IMR-90 (cell line): ENCODE measurements around the gene EVA1C. TPM values are rescaled to one million over a fixed set of nuclear protein-coding genes. Genes with fewer than 3 reads are reported as not detected.

ENCODE experiments used
- ATAC-seq: fragments of 200-7000 bp; cut with Tn5 transposase; 2 replicates; pipeline ENCODE4 v1.9.1; 2020; ENCODE audit warnings: low read depth, mild to moderate bottlenecking, moderate library complexity
- BruUV-seq: library from RNA; stranded (reverse); fragments of 400-500 nt; replicated peaks from 2 replicates; lab custom pipeline; 2021; lab: Mats Ljungman, UMichigan
- CTCF ChIA-PET: fragments of 300-600 bp; formaldehyde crosslinking; extraction: SDS; loops from one replicate; lab custom pipeline; 2021; ENCODE audit warnings: antibody characterized with exemption; lab: Yijun Ruan, JAX
- POLR2A ChIA-PET: fragments of 300-600 bp; sonication (Branson Sonifier 250); formaldehyde crosslinking; loops from one replicate; lab custom pipeline; 2022; ENCODE audit warnings: antibody characterized with exemption; ENCODE audit not compliant: unreplicated experiment; lab: Charles Lee
- DNase-seq: peaks from one replicate; pipeline ENCODE4 v3.0.0; 2013
- H2AFZ ChIP-seq: replicated peaks from 2 replicates; pipeline ENCODE3; 2013; ENCODE audit warnings: low read length, mild to moderate bottlenecking; ENCODE audit not compliant: poor library complexity
- H2AK5ac ChIP-seq: 2 replicates; pipeline ENCODE4 v1.6.1; 2013; ENCODE audit warnings: low read depth, low read length, inconsistent platforms
- H2AK9ac ChIP-seq: replicated peaks from 2 replicates; pipeline ENCODE3; 2013; ENCODE audit warnings: mild to moderate bottlenecking, low read depth, low read length, moderate library complexity; ENCODE audit not compliant: poor library complexity
- H2BK120ac ChIP-seq: 2 replicates; pipeline ENCODE4 v1.6.1; 2013; ENCODE audit warnings: low read depth, low read length, inconsistent platforms
- H2BK15ac ChIP-seq: 3 replicates; pipeline ENCODE4 v1.6.1; 2013; ENCODE audit warnings: low read depth, low read length, inconsistent platforms
- H2BK20ac ChIP-seq: 2 replicates; pipeline ENCODE4 v1.6.1; 2013; ENCODE audit warnings: low read depth, mild to moderate bottlenecking, inconsistent platforms, low read length, moderate library complexity
- H2BK5ac ChIP-seq: 2 replicates; pipeline ENCODE4 v1.6.1; 2013; ENCODE audit warnings: mild to moderate bottlenecking, low read depth, low read length, inconsistent platforms; ENCODE audit not compliant: poor library complexity, severe bottlenecking
- H3K14ac ChIP-seq: replicated peaks from 2 replicates; pipeline ENCODE4 v1.6.1; 2013; ENCODE audit warnings: low read depth, low read length, inconsistent platforms
- H3K18ac ChIP-seq: 2 replicates; pipeline ENCODE4 v1.6.1; 2013; ENCODE audit warnings: low read depth, low read length, control low read depth
- H3K23ac ChIP-seq: 2 replicates; pipeline ENCODE4 v1.6.1; 2013; ENCODE audit warnings: low read depth, low read length, inconsistent platforms
- H3K27ac ChIP-seq: 2 replicates; pipeline ENCODE4 v1.5.1; 2013; ENCODE audit warnings: mild to moderate bottlenecking, control low read depth, low read length; ENCODE audit not compliant: insufficient read depth
- H3K27me3 ChIP-seq: 2 replicates; pipeline ENCODE4 v1.6.1; 2013; ENCODE audit warnings: low read length; ENCODE audit not compliant: control insufficient read depth, insufficient read depth
- H3K36me3 ChIP-seq: 2 replicates; pipeline ENCODE4 v1.6.1; 2013; ENCODE audit warnings: low read length, mixed read lengths; ENCODE audit not compliant: control insufficient read depth, insufficient read depth
- H3K4ac ChIP-seq: 2 replicates; pipeline ENCODE4 v1.6.1; 2013; ENCODE audit warnings: low read depth, low read length, inconsistent platforms
- H3K4me1 ChIP-seq: 2 replicates; pipeline ENCODE4 v1.6.1; 2013; ENCODE audit warnings: low read length, mixed read lengths; ENCODE audit not compliant: control insufficient read depth, insufficient read depth
- H3K4me2 ChIP-seq: 2 replicates; pipeline ENCODE4 v1.6.1; 2013; ENCODE audit warnings: low read depth, mild to moderate bottlenecking, control low read depth, low read length, moderate library complexity
- H3K4me3 ChIP-seq: 2 replicates; pipeline ENCODE4 v1.5.1; 2013; ENCODE audit warnings: low read depth, mild to moderate bottlenecking, control low read depth, low read length, moderate library complexity; ENCODE audit not compliant: insufficient read depth
- H3K56ac ChIP-seq: 2 replicates; pipeline ENCODE4 v1.6.1; 2013; ENCODE audit warnings: low read length, inconsistent platforms; ENCODE audit not compliant: insufficient read depth; ENCODE audit errors: extremely low read depth
- H3K79me1 ChIP-seq, 2 experiments: 2 replicates each; pipeline ENCODE4 v1.6.1; 2013; ENCODE audit warnings: low read length in 2 of 2, inconsistent platforms in 1 of 2, low read depth in 1 of 2
- H3K9ac ChIP-seq: 2 replicates; pipeline ENCODE4 v1.6.1; 2013; ENCODE audit warnings: low read depth, low read length, control low read depth
- H3K9me1 ChIP-seq: 2 replicates; pipeline ENCODE4 v1.6.1; 2013; ENCODE audit warnings: low read length, inconsistent platforms; ENCODE audit not compliant: insufficient read depth
- H3K9me3 ChIP-seq: 2 replicates; pipeline ENCODE4 v1.6.1; 2013; ENCODE audit warnings: low read length; ENCODE audit not compliant: control insufficient read depth, insufficient read depth
- H4K20me1 ChIP-seq: 2 replicates; pipeline ENCODE4 v1.6.1; 2013; ENCODE audit warnings: low read length, inconsistent platforms; ENCODE audit not compliant: insufficient read depth
- H4K5ac ChIP-seq: 2 replicates; pipeline ENCODE4 v1.6.1; 2013; ENCODE audit warnings: mild to moderate bottlenecking, low read depth, low read length, control low read depth
- H4K8ac ChIP-seq, 2 experiments: 2 replicates each; pipeline ENCODE4 v1.6.1; 2013; ENCODE audit warnings: low read depth in 2 of 2, low read length in 2 of 2, control low read depth in 1 of 2, inconsistent platforms in 1 of 2
- H4K91ac ChIP-seq: 2 replicates; pipeline ENCODE4 v1.6.1; 2013; ENCODE audit warnings: low read depth, low read length, inconsistent platforms; ENCODE audit not compliant: insufficient read depth
- BHLHE40 ChIP-seq: fragments of 150-350 bp; IDR thresholded peaks from 2 replicates; pipeline ENCODE4 v1.6.1; 2016; ENCODE audit warnings: mild to moderate bottlenecking, low read depth, low read length
- CEBPB ChIP-seq: IDR thresholded peaks from 2 replicates; pipeline ENCODE4 v1.6.1; 2012; ENCODE audit warnings: low read depth, low read length, improper control_type of control experiment
- CHD1 ChIP-seq: IDR thresholded peaks from 2 replicates; pipeline ENCODE4 v1.6.1; 2012; ENCODE audit warnings: low read depth, low read length, improper control_type of control experiment
- ELK1 ChIP-seq: fragments of 150-350 bp; IDR thresholded peaks from 2 replicates; pipeline ENCODE4 v1.6.1; 2016; ENCODE audit warnings: low read depth, mild to moderate bottlenecking, low read length, moderate library complexity, borderline replicate concordance
- FOS ChIP-seq: fragments of 150-350 bp; IDR thresholded peaks from 2 replicates; pipeline ENCODE4 v1.6.1; 2016; ENCODE audit warnings: low read depth, low read length
- MAFK ChIP-seq: IDR thresholded peaks from 2 replicates; pipeline ENCODE4 v1.6.1; 2012; ENCODE audit warnings: low read depth, low read length, improper control_type of control experiment
- MAZ ChIP-seq: IDR thresholded peaks from 2 replicates; pipeline ENCODE4 v1.6.1; 2012; ENCODE audit warnings: low read depth, mild to moderate bottlenecking, low read length, improper control_type of control experiment, moderate library complexity, borderline replicate concordance
- MXI1 ChIP-seq: IDR thresholded peaks from 2 replicates; pipeline ENCODE4 v1.6.1; 2012; ENCODE audit warnings: low read depth, mild to moderate bottlenecking, low read length, moderate library complexity, borderline replicate concordance
- NFE2L2 ChIP-seq: fragments of 150-350 bp; IDR thresholded peaks from 2 replicates; pipeline ENCODE4 v1.6.1; 2016; ENCODE audit warnings: low read depth, mild to moderate bottlenecking, low read length
- POLR2A ChIP-seq: IDR thresholded peaks from 2 replicates; pipeline ENCODE4 v1.6.1; 2012; ENCODE audit warnings: mild to moderate bottlenecking, low read depth, low read length
- RAD21 ChIP-seq: IDR thresholded peaks from 2 replicates; pipeline ENCODE4 v1.6.1; 2012; ENCODE audit warnings: low read length, improper control_type of control experiment
- RCOR1 ChIP-seq: IDR thresholded peaks from 2 replicates; pipeline ENCODE4 v1.6.1; 2012; ENCODE audit warnings: mild to moderate bottlenecking, low read length, improper control_type of control experiment; ENCODE audit not compliant: insufficient replicate concordance
- RFX5 ChIP-seq: IDR thresholded peaks from 2 replicates; pipeline ENCODE4 v1.8.0; 2012; ENCODE audit warnings: low read depth, mild to moderate bottlenecking, low read length, moderate library complexity
- SMC3 ChIP-seq: fragments of 150-350 bp; IDR thresholded peaks from 2 replicates; pipeline ENCODE4 v1.6.1; 2016; ENCODE audit warnings: low read depth, mild to moderate bottlenecking, antibody characterized with exemption, low read length, moderate library complexity
- USF2 ChIP-seq: fragments of 150-350 bp; IDR thresholded peaks from 2 replicates; pipeline ENCODE4 v1.6.1; 2017; ENCODE audit warnings: mild to moderate bottlenecking, antibody characterized with exemption, low read length, low read depth
- WGBS, 2 experiments: methylation state at CpG; one replicate each; pipeline versions ENCODE4 v1.1.5 to v1.1.7; 2013; ENCODE audit warnings: missing lambda C conversion rate in 2 of 2; ENCODE audit not compliant: insufficient read length in 1 of 2; ENCODE audit errors: extremely low coverage in 2 of 2; 5-methylcytosine and 5-hydroxymethylcytosine counted together
- dilution Hi-C: fragments of 300-500 bp; cut with HindIII; formaldehyde crosslinking; loops from one replicate; pipeline ENCODE4 v1.14.3; 2018; ENCODE audit warnings: low sequenced_read_pairs; ENCODE audit not compliant: unreplicated experiment
- in situ Hi-C: fragments of 300-500 bp; cut with MboI; formaldehyde crosslinking; loops from 3 replicates; pipeline ENCODE4 v1.14.3; 2019; ENCODE audit warnings: low sequenced_read_pairs, inconsistent platforms, mixed read lengths
- intact Hi-C: fragments of 100-400 bp; cut with micrococcal nuclease; formaldehyde crosslinking; loops from 2 replicates; pipeline ENCODE4 v1.10.0; 2022
- polyA plus RNA-seq, 3 experiments: library from polyadenylated mRNA; depleted of rRNA; stranded (reverse); fragments of >200 nt; gene quantifications; 2 replicates each; pipeline ENCODE4 v1.2.3, GENCODE V29; 2012; ENCODE audit warnings: low replicate concordance in 1 of 3
- total RNA-seq: library from RNA; depleted of rRNA; stranded (reverse); fragments of >200 nt; gene quantifications from 2 replicates; pipeline ENCODE4 v1.2.3, GENCODE V29; 2012
- TF ChIP-seq, protein P1 (sequence below): conservative IDR thresholded peaks from 2 replicates; pipeline ENCODE4 v1.5.1; 2012; ENCODE audit warnings: mild to moderate bottlenecking, low read depth, low read length, improper control_type of control experiment

Gene EVA1C
- total and polyA plus RNA-seq, 2 of the 4 experiments (the other 2 are of a cell fraction) = 0.72 to 1.1 TPM

- H2BK15ac ChIP-seq = no peak overlapping the region
- no peak overlapping the region for H3K9ac ChIP-seq
- H3K4ac ChIP-seq = no peak overlapping the region
- H3K79me1 ChIP-seq = no peaks in the 10 kb centered on the region
- no peaks in the 10 kb centered on the region for H3K4me1 ChIP-seq
- ATAC-seq (no peak), DNase-seq (no peak)
- no peaks in the 10 kb centered on the region for H4K20me1 ChIP-seq
- H3K27me3 ChIP-seq = peaks cover 2% of the 10 kb centered on the region; the same call in 1 of the 2 replicates
- H3K9me3 ChIP-seq = no peaks in the 10 kb centered on the region; the same call in 1 of the 2 replicates
- no peak overlapping the region for H2AK9ac ChIP-seq
- no TSS peak for BruUV-seq
- H4K91ac ChIP-seq = no peak overlapping the region
- H3K14ac ChIP-seq = no peak overlapping the region
- H3K56ac ChIP-seq = no peak overlapping the region
- ChIA-PET CTCF (no interaction called here), POLR2A (no interaction called here)
- no peak overlapping the region for H2BK20ac ChIP-seq
- H2BK120ac ChIP-seq = no peak overlapping the region
- H2BK5ac ChIP-seq = no peak overlapping the region
- H3K4me3 ChIP-seq = no peak overlapping the region
- TF ChIP-seq, protein P1, sequence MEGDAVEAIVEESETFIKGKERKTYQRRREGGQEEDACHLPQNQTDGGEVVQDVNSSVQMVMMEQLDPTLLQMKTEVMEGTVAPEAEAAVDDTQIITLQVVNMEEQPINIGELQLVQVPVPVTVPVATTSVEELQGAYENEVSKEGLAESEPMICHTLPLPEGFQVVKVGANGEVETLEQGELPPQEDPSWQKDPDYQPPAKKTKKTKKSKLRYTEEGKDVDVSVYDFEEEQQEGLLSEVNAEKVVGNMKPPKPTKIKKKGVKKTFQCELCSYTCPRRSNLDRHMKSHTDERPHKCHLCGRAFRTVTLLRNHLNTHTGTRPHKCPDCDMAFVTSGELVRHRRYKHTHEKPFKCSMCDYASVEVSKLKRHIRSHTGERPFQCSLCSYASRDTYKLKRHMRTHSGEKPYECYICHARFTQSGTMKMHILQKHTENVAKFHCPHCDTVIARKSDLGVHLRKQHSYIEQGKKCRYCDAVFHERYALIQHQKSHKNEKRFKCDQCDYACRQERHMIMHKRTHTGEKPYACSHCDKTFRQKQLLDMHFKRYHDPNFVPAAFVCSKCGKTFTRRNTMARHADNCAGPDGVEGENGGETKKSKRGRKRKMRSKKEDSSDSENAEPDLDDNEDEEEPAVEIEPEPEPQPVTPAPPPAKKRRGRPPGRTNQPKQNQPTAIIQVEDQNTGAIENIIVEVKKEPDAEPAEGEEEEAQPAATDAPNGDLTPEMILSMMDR = no peak
- no peak for TF ChIP-seq CHD1
- no peak for TF ChIP-seq CEBPB
- no peak for TF ChIP-seq RCOR1
- TF ChIP-seq NFE2L2 = no peak
- TF ChIP-seq FOS = no peak
- no peak for TF ChIP-seq USF2
- no peak for TF ChIP-seq SMC3
- no peak for TF ChIP-seq RAD21
- TF ChIP-seq BHLHE40 = no peak
- TF ChIP-seq ELK1 = no peak
- no peak for TF ChIP-seq POLR2A
- TF ChIP-seq MAZ = no peak
- no peak for TF ChIP-seq RFX5
- no peak for TF ChIP-seq MAFK
- TF ChIP-seq MXI1 = no peak
- dilution Hi-C loops (no loop called here), in situ Hi-C loops (no loop called here), intact Hi-C loops (no loop called here)
- H3K36me3 ChIP-seq = no peaks in the 10 kb centered on the region
- H2AFZ ChIP-seq = no peak overlapping the region
- H3K4me2 ChIP-seq = no peak overlapping the region
- no peak overlapping the region for H3K27ac ChIP-seq
- H3K23ac ChIP-seq = no peak overlapping the region
- no peak overlapping the region for H4K8ac ChIP-seq
- WGBS, 2 experiments = 68% methylated on average over 3 of the region's 7 CpGs; no CpG with 5 or more reads in 1 of the 2 experiments
- no peak overlapping the region for H3K18ac ChIP-seq
- no peak overlapping the region for H2AK5ac ChIP-seq
- peaks cover 5% of the 10 kb centered on the region; the same call in 1 of the 2 replicates for H3K9me1 ChIP-seq
- H4K5ac ChIP-seq = no peak overlapping the region
Observed at GRCh38 chr21:32535612-32536011, 123.1 kb downstream of the EVA1C start.
